ENCODE data around the gene NRSN1. TPM values are rescaled to one million over a fixed set of nuclear protein-coding genes. Genes with fewer than 3 reads are reported as not detected.

The NRSN1 gene
- total and polyA plus RNA-seq, 9 of the 15 experiments (the other 6 are each of a cell fraction or from before 2014, with no cell fraction given) = not detected

DNA sequence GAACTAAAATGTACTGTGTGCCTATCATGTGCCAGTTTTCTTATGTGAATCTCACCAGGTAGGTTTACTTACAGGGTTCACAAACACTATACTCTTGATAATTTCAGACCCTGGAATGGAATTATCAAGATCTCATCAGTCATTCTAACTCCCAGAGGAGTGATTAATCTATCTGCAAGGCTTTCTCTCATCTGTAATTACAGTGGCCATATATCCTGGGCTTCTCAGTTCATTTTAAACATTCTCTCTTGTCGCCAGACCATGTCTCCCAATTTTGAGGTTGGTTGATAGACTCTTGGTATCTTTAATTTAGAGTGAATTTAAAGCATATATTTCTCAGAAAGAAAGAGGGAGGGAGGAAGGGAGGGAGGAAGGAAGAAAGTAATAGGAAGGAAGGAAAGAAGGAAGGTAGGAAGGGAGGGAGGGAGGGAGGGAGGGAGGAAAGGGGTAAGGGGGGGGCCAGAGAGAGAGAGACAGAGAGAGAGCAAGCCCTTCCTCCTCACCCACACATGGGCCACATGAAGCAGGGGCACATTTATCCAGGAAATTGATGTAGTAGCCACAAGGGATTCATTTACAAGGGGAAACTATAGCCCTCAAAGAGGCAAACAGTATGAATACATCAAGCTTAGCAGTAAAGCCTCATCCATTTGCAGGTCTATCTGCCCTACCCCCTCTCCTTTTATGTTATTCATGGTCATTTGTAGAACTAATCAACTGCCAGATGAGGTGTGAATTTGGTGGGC is 25.8 kb upstream of the NRSN1 start (continued):
- TF ChIP-seq, protein P1, sequence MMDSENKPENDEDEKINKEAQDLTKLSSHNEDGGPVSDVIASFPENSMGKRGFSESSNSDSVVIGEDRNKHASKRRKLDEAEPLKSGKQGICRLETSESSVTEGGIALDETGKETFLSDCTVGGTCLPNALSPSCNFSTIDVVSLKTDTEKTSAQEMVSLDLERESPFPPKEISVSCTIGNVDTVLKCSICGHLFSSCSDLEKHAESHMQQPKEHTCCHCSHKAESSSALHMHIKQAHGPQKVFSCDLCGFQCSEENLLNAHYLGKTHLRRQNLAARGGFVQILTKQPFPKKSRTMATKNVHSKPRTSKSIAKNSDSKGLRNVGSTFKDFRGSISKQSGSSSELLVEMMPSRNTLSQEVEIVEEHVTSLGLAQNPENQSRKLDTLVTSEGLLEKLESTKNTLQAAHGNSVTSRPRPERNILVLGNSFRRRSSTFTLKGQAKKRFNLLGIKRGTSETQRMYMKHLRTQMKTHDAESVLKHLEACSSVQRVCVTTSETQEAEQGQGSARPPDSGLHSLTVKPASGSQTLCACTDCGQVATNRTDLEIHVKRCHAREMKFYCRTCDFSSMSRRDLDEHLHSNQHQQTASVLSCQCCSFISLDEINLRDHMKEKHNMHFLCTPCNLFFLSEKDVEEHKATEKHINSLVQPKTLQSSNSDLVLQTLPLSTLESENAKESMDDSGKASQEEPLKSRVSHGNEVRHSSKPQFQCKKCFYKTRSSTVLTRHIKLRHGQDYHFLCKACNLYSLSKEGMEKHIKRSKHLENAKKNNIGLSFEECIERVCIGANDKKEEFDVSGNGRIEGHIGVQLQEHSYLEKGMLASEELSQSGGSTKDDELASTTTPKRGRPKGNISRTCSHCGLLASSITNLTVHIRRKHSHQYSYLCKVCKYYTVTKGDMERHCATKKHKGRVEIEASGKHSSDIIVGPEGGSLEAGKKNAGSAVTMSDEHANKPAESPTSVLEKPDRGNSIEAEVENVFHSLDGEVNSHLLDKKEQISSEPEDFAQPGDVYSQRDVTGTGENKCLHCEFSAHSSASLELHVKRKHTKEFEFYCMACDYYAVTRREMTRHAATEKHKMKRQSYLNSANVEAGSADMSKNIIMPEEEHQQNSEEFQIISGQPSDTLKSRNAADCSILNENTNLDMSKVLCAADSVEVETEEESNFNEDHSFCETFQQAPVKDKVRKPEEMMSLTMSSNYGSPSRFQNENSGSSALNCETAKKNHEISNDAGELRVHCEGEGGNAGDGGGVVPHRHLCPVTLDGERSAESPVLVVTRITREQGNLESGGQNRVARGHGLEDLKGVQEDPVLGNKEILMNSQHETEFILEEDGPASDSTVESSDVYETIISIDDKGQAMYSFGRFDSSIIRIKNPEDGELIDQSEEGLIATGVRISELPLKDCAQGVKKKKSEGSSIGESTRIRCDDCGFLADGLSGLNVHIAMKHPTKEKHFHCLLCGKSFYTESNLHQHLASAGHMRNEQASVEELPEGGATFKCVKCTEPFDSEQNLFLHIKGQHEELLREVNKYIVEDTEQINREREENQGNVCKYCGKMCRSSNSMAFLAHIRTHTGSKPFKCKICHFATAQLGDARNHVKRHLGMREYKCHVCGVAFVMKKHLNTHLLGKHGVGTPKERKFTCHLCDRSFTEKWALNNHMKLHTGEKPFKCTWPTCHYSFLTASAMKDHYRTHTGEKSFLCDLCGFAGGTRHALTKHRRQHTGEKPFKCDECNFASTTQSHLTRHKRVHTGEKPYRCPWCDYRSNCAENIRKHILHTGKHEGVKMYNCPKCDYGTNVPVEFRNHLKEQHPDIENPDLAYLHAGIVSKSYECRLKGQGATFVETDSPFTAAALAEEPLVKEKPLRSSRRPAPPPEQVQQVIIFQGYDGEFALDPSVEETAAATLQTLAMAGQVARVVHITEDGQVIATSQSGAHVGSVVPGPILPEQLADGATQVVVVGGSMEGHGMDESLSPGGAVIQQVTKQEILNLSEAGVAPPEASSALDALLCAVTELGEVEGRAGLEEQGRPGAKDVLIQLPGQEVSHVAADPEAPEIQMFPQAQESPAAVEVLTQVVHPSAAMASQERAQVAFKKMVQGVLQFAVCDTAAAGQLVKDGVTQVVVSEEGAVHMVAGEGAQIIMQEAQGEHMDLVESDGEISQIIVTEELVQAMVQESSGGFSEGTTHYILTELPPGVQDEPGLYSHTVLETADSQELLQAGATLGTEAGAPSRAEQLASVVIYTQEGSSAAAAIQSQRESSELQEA (IDR thresholded peaks at IDR 0.05; ENCODE audit: low read depth) = no peak
- TF ChIP-seq, protein P2, sequence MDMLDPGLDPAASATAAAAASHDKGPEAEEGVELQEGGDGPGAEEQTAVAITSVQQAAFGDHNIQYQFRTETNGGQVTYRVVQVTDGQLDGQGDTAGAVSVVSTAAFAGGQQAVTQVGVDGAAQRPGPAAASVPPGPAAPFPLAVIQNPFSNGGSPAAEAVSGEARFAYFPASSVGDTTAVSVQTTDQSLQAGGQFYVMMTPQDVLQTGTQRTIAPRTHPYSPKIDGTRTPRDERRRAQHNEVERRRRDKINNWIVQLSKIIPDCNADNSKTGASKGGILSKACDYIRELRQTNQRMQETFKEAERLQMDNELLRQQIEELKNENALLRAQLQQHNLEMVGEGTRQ (CRISPR knock-in tag; IDR thresholded peaks at IDR 0.05) = no peak
- TF ChIP-seq ATF1 (CRISPR knock-in tag; IDR thresholded peaks at IDR 0.05) (no peak), ATF1 (tag; IDR thresholded peaks at IDR 0.05) (no peak), ZFP1 (CRISPR knock-in tag; IDR thresholded peaks at IDR 0.05) (no peak), AFF1 (IDR thresholded peaks at IDR 0.05; ENCODE audit: low read depth in 1 of 2, partially characterized antibody in 2 of 2) (no peak), STAT5A (IDR thresholded peaks at IDR 0.05; ENCODE audit: borderline replicate concordance, low read length) (no peak), TAF7 (tag; IDR thresholded peaks at IDR 0.05) (no peak), U2AF1 (optimal IDR thresholded peaks at IDR 0.05; ENCODE audit: low read depth, low read length) (no peak), LARP7 (IDR thresholded peaks at IDR 0.05) (no peak)

All from K562 (cell line).